Common myeloid progenitor, CD34-positive (primary cell): ENCODE results near the gene TEX54.

Experiments
- CTCF ChIA-PET: fragments of 350-600 bp; sonication (Branson Sonifier 250); formaldehyde crosslinking; loops from one replicate; lab custom pipeline; 2021; ENCODE audit warnings: antibody characterized with exemption; lab: Charles Lee
- POLR2A ChIA-PET: fragments of 350-600 bp; sonication (Branson Sonifier 250); formaldehyde crosslinking; loops from one replicate; lab custom pipeline; 2021; ENCODE audit warnings: antibody characterized with exemption; lab: Charles Lee
- DNase-seq, 3 donors: peaks; one replicate each; pipeline versions ENCODE4 v3.0.0 to v3.0.0-alpha.2; 2013
- H3K27ac ChIP-seq, 2 experiments: 1 replicate in 1 of 2; 2 replicates in 1 of 2; pipeline ENCODE4 v1.7.0; 2013; ENCODE audit warnings: inconsistent platforms in 2 of 2, low read length in 2 of 2, mild to moderate bottlenecking in 2 of 2, low read depth in 1 of 2, moderate library complexity in 1 of 2; ENCODE audit not compliant: severe bottlenecking in 2 of 2, insufficient read depth in 1 of 2, poor library complexity in 1 of 2
- H3K27me3 ChIP-seq, 5 experiments: replicated peaks in 2 of 5; 1 replicate in 3 of 5; 2 replicates in 2 of 5; pipeline versions ENCODE4 v1.6.1 to v1.7.0; 2013; ENCODE audit warnings: low read length in 4 of 5, mild to moderate bottlenecking in 2 of 5, moderate library complexity in 2 of 5, inconsistent platforms in 1 of 5; ENCODE audit not compliant: insufficient read depth in 5 of 5, control insufficient read depth in 4 of 5
- H3K36me3 ChIP-seq, 4 experiments: 1 replicate in 2 of 4; 2 replicates in 2 of 4; pipeline versions ENCODE4 v1.6.1 to v1.7.0; 2013; ENCODE audit warnings: low read length in 3 of 4, control low read depth in 1 of 4, mild to moderate bottlenecking in 1 of 4; ENCODE audit not compliant: control insufficient read depth in 4 of 4, insufficient read depth in 4 of 4
- H3K4me1 ChIP-seq, 4 experiments: 1 replicate in 3 of 4; 2 replicates in 1 of 4; pipeline versions ENCODE4 v1.6.1 to v1.7.1; 2013; ENCODE audit warnings: low read length in 3 of 4, mild to moderate bottlenecking in 3 of 4, control low read depth in 1 of 4, inconsistent platforms in 1 of 4, moderate library complexity in 1 of 4; ENCODE audit not compliant: control insufficient read depth in 4 of 4, insufficient read depth in 4 of 4; ENCODE audit errors: control extremely low read depth in 1 of 4
- H3K4me3 ChIP-seq, 7 experiments: 1 replicate in 4 of 7; 2 replicates in 3 of 7; pipeline versions ENCODE4 v1.5.1 to v1.7.0; 2013; ENCODE audit warnings: mild to moderate bottlenecking in 7 of 7, low read length in 6 of 7, moderate library complexity in 6 of 7, inconsistent platforms in 2 of 7, low read depth in 2 of 7, control low read depth in 1 of 7; ENCODE audit not compliant: insufficient read depth in 4 of 7, control insufficient read depth in 1 of 7; ENCODE audit errors: extremely low read depth in 1 of 7
- H3K9me3 ChIP-seq, 5 experiments: 1 replicate in 4 of 5; 2 replicates in 1 of 5; pipeline versions ENCODE4 v1.6.1 to v1.7.1; 2013; ENCODE audit warnings: low read length in 4 of 5, mild to moderate bottlenecking in 2 of 5, inconsistent platforms in 1 of 5, low read depth in 1 of 5, moderate library complexity in 1 of 5; ENCODE audit not compliant: control insufficient read depth in 4 of 5, insufficient read depth in 2 of 5; ENCODE audit errors: control extremely low read depth in 1 of 5
- WGBS: methylation state at CpG from one replicate; pipeline ENCODE4 v1.1.5; 2013; ENCODE audit not compliant: insufficient coverage; 5-methylcytosine and 5-hydroxymethylcytosine counted together

TEX54 gene

DNA sequence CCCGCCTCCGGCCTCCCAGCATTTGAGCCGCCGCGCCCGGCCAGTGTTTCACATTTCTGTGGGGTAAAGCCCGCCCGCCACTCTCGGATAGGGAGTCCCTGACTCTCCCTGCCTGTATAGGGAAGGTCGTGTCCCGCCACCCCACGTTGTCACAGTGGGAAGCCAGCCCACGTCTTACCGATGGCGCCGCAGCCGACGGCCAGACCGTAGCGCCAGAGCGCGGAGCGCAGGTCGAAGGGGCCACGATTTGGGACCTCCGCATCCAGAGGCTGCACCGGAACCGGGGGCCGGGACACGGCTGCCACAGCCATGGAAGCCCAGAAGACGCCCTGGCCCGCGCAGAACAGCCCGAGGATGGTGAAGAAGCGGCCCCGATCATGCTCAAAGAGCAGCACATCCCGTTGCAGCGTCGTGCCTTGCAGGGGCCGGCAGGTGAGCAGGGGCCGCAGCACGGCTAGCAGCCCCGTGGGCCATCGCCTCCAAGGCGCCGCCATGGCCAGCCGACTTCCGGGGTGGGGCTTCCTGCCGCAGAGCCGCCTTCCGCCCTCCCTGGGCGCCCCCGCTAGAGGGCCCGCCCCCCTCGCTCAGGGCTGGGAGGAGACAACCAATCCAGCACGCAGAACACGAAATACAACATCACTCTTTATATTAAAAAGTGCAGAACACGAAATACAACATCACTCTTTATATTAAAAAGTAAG lies 41.0 kb downstream of the TEX54 start, which contains the start of gene TMEM223:
TMEM223 (minus strand) TSS at position 506 of the 701 bp plus-strand sequence; CDS start at position 494, 12 bp downstream.
- WGBS: under 1% methylated on average over 47 of the region's 58 CpGs
- DNase-seq: peak; percentile 82 to 91 (median 87)
- Histone ChIP-seq H3K36me3 (peaks cover 17 to 62% (median 44%) of the 10 kb centered on the region in 4 experiments), H3K9me3 (no peaks in the 10 kb centered on the region), H3K4me1 (peaks cover 8 to 44% (median 40%) of the 10 kb centered on the region in 4 experiments), H3K27me3 (no peaks in the 10 kb centered on the region), H3K4me3 (peak within 1 kb of the TSS; percentile 81 to 98 (median 89)), H3K27ac (peak within 1 kb of the TSS; percentile 66 to 88)
- POLR2A ChIA-PET: interaction anchor here (1.0 to 2.6 kb wide), 3 partner anchors 9 to 64 kb away, joined by 3 to 6 read pairs (median 3); partner anchors contain the start of genes HNRNPUL2, STX5 and TTC9C
- CTCF ChIA-PET: interaction anchor here (1.2 to 1.6 kb wide), 3 partner anchors 12 to 24 kb away, joined by 3 to 6 read pairs (median 5); partner anchors contain the start of gene NXF1

DNA sequence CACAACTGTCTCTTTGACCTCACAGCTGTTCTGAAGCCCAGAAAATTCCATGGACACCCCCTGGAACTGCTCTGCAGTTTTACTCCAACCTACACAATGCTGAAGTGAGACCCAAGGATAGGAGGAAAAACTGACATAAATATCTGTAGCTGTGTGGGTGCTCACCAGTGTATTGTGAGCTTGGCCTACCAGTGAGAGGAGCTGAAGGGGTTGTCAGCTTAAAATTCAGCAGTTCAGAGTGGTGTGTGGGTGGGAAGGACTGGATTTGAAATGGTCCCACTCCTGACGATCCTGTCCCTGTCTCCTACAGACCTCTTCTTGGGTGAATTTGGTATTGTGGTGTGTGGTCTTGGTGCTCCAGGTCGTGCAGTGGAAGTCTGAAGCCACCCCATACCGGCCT lies 43.1 kb downstream of the TEX54 start:
- POLR2A ChIA-PET: interaction anchor here (0.6 to 2.2 kb wide), 6 partner anchors 15 to 126 kb away, joined by 3 to 11 read pairs (median 4); partner anchors contain the start of genes NXF1 and WDR74
- no peak overlapping the region for H3K4me3 ChIP-seq
- H3K9me3 ChIP-seq: no peaks in the 10 kb centered on the region
- DNase-seq: no peak
- CTCF ChIA-PET: interaction anchor here (0.9 to 7.3 kb wide), 7 partner anchors 13 to 92 kb away, joined by 3 to 54 read pairs (median 5); partner anchors contain the start of genes NXF1, SLC3A2, TTC9C and WDR74
- no peaks in the 10 kb centered on the region for H3K27me3 ChIP-seq
- peaks cover 10 to 53% (median 47%) of the 10 kb centered on the region in 4 experiments for H3K4me1 ChIP-seq
- peak overlapping the region in 1 of 2 experiments; percentile 22 for H3K27ac ChIP-seq
- WGBS: 100% methylated on average over 1 of the region's 3 CpGs
- peaks cover 13 to 51% (median 28%) of the 10 kb centered on the region in 4 experiments for H3K36me3 ChIP-seq

DNA sequence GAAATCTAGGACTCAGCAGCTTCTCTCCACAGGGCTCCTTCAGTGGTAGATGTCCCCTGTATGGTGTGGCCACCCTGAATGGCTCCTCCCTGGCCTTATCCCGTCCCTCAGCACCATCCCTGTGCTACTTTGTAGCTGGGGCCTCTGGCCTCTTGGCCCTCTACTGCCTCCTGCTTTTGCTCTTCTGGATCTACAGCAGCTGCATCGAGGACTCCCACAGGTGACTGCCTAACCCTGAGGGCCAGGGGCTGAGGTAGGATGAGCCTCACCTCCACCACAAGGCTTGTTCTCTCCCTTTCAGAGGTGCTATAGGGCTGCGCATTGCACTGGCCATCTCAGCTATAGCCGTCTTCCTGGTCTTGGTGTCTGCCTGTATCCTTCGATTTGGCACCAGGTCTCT lies 43.6 kb downstream of the TEX54 start:
- peak overlapping the region in 1 of 7 experiments; percentile 10 for H3K4me3 ChIP-seq
- peaks cover 10 to 45% (median 22%) of the 10 kb centered on the region in 4 experiments for H3K36me3 ChIP-seq
- CTCF ChIA-PET: interaction anchor here (0.9 to 7.3 kb wide), 8 partner anchors 15 to 92 kb away, joined by 3 to 54 read pairs (median 5); partner anchors contain the start of genes NXF1, SLC3A2, TTC9C and WDR74
- DNase-seq: no peak
- 96% methylated on average over 4 of the region's 5 CpGs for WGBS
- H3K4me1 ChIP-seq: peaks cover 10 to 53% (median 47%) of the 10 kb centered on the region in 4 experiments
- no peaks in the 10 kb centered on the region for H3K9me3 ChIP-seq
- POLR2A ChIA-PET: interaction anchor here (0.6 to 3.7 kb wide), 5 partner anchors 15 to 58 kb away, joined by 3 to 65 read pairs (median 4); partner anchors contain the start of genes NXF1 and WDR74
- peak overlapping the region in 1 of 2 experiments; percentile 88 for H3K27ac ChIP-seq
- no peaks in the 10 kb centered on the region for H3K27me3 ChIP-seq

DNA sequence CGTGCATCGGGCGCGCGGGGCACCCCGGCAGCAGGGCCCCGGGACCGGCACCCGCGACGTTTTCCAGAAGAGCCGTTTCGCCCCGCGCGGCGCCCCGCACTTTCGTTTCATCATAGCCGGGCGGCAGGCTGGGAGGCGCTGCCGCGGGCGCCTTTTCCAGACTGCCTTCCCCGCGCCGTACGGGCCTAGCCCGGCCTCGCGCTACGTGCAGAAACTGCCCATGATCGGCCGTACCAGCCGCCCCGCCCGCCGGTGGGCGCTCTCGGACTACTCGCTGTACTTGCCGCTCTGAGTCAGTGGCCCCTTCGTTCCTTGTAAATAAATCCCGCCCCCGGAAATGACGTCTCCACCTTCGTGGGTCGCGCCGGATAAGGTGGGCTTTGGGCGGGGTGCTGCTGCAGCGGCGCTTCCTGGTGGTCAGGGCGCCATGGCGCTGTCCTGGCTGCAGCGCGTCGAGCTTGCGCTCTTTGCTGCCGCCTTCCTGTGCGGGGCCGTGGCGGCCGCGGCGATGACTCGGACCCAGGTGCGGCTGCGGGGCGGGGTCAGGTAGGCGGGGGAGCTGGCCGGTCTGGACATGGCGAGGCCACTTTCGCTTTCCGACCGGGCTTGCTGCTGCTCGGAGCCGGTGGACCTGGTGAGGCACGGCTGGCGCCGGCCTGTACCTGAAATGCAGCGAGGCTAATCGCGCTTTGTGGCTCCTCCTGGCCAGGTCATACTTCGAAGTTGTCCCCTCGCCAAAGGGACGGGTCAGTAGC lies 45.5 kb downstream of the TEX54 start, which contains the start of gene TMEM179B:
TMEM179B (plus strand) TSS at position 398 of the 755 bp plus-strand sequence; CDS start at position 428, 30 bp downstream.
- DNase-seq: peak; percentile 98 to 99 (median 99)
- POLR2A ChIA-PET: interaction anchor here (0.8 to 3.7 kb wide), 15 partner anchors 10 to 196 kb away, joined by 3 to 65 read pairs (median 5); partner anchors contain the start of genes HNRNPUL2, SLC3A2, TAF6L and TTC9C
- H3K27me3 ChIP-seq: no peaks in the 10 kb centered on the region
- peak within 1 kb of the TSS; percentile 72 to 88 for H3K27ac ChIP-seq
- WGBS: 0% methylated on average over 74 of the region's 88 CpGs
- H3K4me3 ChIP-seq: peak within 1 kb of the TSS; percentile 75 to 100 (median 97)
- no peaks in the 10 kb centered on the region for H3K9me3 ChIP-seq
- CTCF ChIA-PET: interaction anchor here (0.6 to 7.3 kb wide), 32 partner anchors 8 to 196 kb away, joined by 3 to 54 read pairs (median 4); partner anchors contain the start of genes POLR2G, SLC3A2, TAF6L and TEX54
- peaks cover 6 to 43% (median 24%) of the 10 kb centered on the region in 4 experiments for H3K36me3 ChIP-seq
- peaks cover 10 to 48% (median 40%) of the 10 kb centered on the region in 4 experiments for H3K4me1 ChIP-seq

DNA sequence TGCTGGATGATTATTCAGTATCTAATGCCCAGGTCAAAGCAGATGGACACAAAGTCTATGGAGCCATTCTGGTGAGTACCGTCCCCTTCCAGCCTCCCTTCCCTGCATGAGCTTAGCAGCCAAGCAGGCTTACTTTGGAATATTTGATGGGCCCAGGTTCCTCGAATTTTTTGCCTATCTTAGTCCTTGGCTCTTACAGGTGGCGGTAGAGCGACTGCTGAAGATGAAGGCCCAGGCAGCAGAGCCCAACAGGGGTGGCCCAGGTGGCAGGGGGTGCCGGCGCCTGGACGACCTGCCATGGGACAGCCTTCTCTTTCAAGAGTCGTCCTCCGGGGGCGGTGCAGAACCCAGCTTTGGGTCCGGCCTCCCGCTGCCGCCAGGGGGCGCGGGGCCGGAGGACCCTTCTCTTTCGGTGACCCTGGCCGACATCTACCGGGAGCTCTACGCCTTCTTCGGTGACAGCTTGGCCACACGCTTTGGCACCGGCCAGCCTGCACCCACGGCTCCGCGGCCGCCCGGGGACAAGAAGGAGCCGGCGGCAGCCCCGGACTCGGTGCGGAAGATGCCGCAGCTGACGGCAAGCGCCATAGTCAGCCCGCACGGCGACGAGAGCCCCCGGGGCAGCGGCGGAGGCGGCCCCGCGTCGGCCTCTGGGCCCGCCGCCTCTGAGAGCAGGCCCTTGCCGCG lies 46.2 kb downstream of the TEX54 start:
- Histone ChIP-seq H3K27me3 (no peaks in the 10 kb centered on the region), H3K4me1 (peaks cover 10 to 43% (median 36%) of the 10 kb centered on the region in 4 experiments), H3K4me3 (peak overlapping the region; percentile 75 to 100 (median 97)), H3K36me3 (peaks cover 6 to 46% (median 28%) of the 10 kb centered on the region in 4 experiments), H3K27ac (peak overlapping the region; percentile 72 to 88), H3K9me3 (no peaks in the 10 kb centered on the region)
- DNase-seq: peak; percentile 83 to 87 (median 86)
- ChIA-PET POLR2A (interaction anchor here (0.5 to 3.7 kb wide), 15 partner anchors 11 to 1358 kb away, joined by 3 to 65 read pairs (median 5); partner anchors contain the start of genes HNRNPUL2, SLC3A2, TAF6L and TTC9C), CTCF (interaction anchor here (0.6 to 7.3 kb wide), 34 partner anchors 8 to 195 kb away, joined by 3 to 54 read pairs (median 5); partner anchors contain the start of genes POLR2G, SLC3A2, TAF6L and TTC9C)
- WGBS: 3% methylated on average over 50 of the region's 51 CpGs
